ENCODE results near the gene TRA2A. TPM values are rescaled to one million over a fixed set of nuclear protein-coding genes. Genes with fewer than 3 reads are reported as not detected.

Gene TRA2A
- total and polyA plus RNA-seq, 9 of the 15 experiments (the other 6 are each of a cell fraction or from before 2014, with no cell fraction given): 22.7 to 210 (median 73.9) TPM

DNA sequence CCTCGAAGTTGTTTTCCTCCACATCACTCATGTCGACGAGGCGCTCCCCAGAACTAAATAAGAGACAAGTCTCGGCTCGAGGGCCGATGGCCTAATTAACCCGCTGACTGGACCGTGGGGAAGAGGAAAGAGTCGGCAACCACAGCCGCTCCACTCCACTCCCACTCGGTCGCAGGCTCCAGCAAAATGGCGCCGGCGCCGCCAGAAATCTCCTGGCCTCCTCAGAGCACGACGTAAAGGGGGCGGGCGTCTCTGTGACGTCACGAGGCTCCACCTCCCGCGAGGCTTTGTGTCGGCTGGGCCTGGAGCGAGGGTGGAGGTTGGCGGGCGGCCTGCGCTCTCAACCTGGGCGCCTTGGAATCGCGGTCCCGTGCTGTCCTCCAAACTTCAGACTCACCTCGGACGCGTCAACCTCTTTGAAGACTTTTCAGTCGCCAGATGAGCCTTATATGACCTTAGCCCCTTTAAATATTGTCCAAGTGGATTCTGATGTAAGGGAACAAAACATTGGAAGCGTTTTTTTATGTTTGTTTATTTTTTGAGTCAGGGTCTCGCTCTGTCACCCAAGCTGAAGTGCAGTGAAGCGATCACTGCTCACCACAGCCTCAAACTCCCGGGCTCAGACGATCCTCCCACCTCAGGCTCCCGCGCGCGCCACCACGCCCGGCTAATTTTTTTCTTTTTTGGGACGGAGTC, at the start of gene TRA2A (continued):
- 0 out of 2 replicates have a peak, but pooled peaks have one; percentile 17 for TF ChIP-seq ZNF436 (CRISPR knock-in tag; IDR thresholded peaks at IDR 0.05)
- TF ChIP-seq ZC3H4 (CRISPR knock-in tag; IDR thresholded peaks at IDR 0.05; ENCODE audit: borderline replicate concordance): no peak
- TF ChIP-seq PRMT5 (CRISPR knock-in tag; IDR thresholded peaks at IDR 0.05): no peak
- TF ChIP-seq, protein P1, sequence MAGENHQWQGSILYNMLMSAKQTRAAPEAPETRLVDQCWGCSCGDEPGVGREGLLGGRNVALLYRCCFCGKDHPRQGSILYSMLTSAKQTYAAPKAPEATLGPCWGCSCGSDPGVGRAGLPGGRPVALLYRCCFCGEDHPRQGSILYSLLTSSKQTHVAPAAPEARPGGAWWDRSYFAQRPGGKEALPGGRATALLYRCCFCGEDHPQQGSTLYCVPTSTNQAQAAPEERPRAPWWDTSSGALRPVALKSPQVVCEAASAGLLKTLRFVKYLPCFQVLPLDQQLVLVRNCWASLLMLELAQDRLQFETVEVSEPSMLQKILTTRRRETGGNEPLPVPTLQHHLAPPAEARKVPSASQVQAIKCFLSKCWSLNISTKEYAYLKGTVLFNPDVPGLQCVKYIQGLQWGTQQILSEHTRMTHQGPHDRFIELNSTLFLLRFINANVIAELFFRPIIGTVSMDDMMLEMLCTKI (IDR thresholded peaks at IDR 0.05; ENCODE audit: partially characterized antibody): no peak
- no peak for TF ChIP-seq ZNF146 (CRISPR knock-in tag; IDR thresholded peaks at IDR 0.05; ENCODE audit: unreplicated experiment)
- peak; percentile 35 for TF ChIP-seq RBBP5 (IDR thresholded peaks at IDR 0.05; ENCODE audit: borderline replicate concordance, insufficient read depth, low read length, poor library complexity, severe bottlenecking)
- no peak for TF ChIP-seq PTBP1 (IDR thresholded peaks at IDR 0.05; ENCODE audit: low read depth, low read length)
- TF ChIP-seq HDAC2 (IDR thresholded peaks at IDR 0.05): no peak
- TF ChIP-seq PTTG1 (tag; IDR thresholded peaks at IDR 0.05; ENCODE audit: low read depth): no peak
- no peak for TF ChIP-seq ARHGAP35 (IDR thresholded peaks at IDR 0.05; ENCODE audit: partially characterized antibody)
- TF ChIP-seq MCM3 (IDR thresholded peaks at IDR 0.05): no peak
- TF ChIP-seq, protein P2, sequence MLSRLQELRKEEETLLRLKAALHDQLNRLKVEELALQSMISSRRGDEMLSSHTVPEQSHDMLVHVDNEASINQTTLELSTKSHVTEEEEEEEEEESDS (CRISPR knock-in tag; IDR thresholded peaks at IDR 0.05): no peak
- no peak for TF ChIP-seq NFE2 (IDR thresholded peaks at IDR 0.05; ENCODE audit: low read depth)
- TF ChIP-seq HMG20A (CRISPR knock-in tag; conservative IDR thresholded peaks at IDR 0.05): no peak
- no peak for TF ChIP-seq ZNF57 (CRISPR knock-in tag; IDR thresholded peaks at IDR 0.05)
- peak; percentile 66; the same call in 1 of the 2 replicates for TF ChIP-seq ZNF384 (IDR thresholded peaks at IDR 0.05; ENCODE audit: low read depth, low read length)
- TF ChIP-seq BRD9 (IDR thresholded peaks at IDR 0.05; ENCODE audit: low read depth, partially characterized antibody): peak; percentile 86
- TF ChIP-seq SAFB2 (IDR thresholded peaks at IDR 0.05; ENCODE audit: borderline replicate concordance, low read depth, low read length, severe bottlenecking): no peak
- TF ChIP-seq FOXA1 (IDR thresholded peaks at IDR 0.05; ENCODE audit: borderline replicate concordance): no peak
- no peak for TF ChIP-seq NR3C1 (CRISPR knock-in tag; IDR thresholded peaks at IDR 0.05)
- TF ChIP-seq PURB (CRISPR knock-in tag; IDR thresholded peaks at IDR 0.05; ENCODE audit: low read depth): no peak
- TF ChIP-seq, protein P3, sequence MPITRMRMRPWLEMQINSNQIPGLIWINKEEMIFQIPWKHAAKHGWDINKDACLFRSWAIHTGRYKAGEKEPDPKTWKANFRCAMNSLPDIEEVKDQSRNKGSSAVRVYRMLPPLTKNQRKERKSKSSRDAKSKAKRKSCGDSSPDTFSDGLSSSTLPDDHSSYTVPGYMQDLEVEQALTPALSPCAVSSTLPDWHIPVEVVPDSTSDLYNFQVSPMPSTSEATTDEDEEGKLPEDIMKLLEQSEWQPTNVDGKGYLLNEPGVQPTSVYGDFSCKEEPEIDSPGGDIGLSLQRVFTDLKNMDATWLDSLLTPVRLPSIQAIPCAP (CRISPR knock-in tag; IDR thresholded peaks at IDR 0.05; ENCODE audit: borderline replicate concordance): 0 out of 2 replicates have a peak, but pooled peaks have one; percentile 25
- no peak for TF ChIP-seq MEF2A (IDR thresholded peaks at IDR 0.05; ENCODE audit: control insufficient read depth, low read depth, low read length)
- no peak for TF ChIP-seq CBX2 (IDR thresholded peaks at IDR 0.05; ENCODE audit: insufficient read depth, low read length, poor library complexity, severe bottlenecking)

Data from K562 (cell line).